Adrenal gland (tissue), 12 donors: ENCODE measurements around the gene MFSD11. TPM values are rescaled to one million over a fixed set of nuclear protein-coding genes. Genes with fewer than 3 reads are reported as not detected.
"Not testable (repeated sequence)": the region's sequence is repeated elsewhere in the genome, so short reads cannot be mapped to it uniquely, and the experiment has no call there.

Source experiments
- DNase-seq, 7 donors: peaks; one replicate each; pipeline ENCODE4 v3.0.0-alpha.2; 2019 to 2020
- H3K27ac ChIP-seq, 5 donors: fragments of 200-600 bp; sonication (generic) in 4 of 5; 1 replicate in 3 of 5; 2 replicates in 2 of 5; pipeline versions ENCODE4 v1.5.1 to v1.8.0; 2016 to 2020; ENCODE audit warnings: mild to moderate bottlenecking in 1 of 5
- H3K27me3 ChIP-seq: fragments of 200-600 bp; 2 replicates; pipeline ENCODE4 v1.8.0; 2021
- H3K36me3 ChIP-seq, 2 donors: fragments of 200-600 bp; replicated peaks in 1 of 2; 1 replicate in 1 of 2; 2 replicates in 1 of 2; pipeline versions ENCODE4 v1.5.1 to v1.8.0; 2018 to 2022
- H3K4me1 ChIP-seq, 2 donors: fragments of 200-600 bp; replicated peaks in 1 of 2; 1 replicate in 1 of 2; 2 replicates in 1 of 2; pipeline versions ENCODE4 v1.5.1 to v1.8.0; 2018 to 2021
- H3K4me3 ChIP-seq, 4 donors: fragments of 200-600 bp; sonication (generic) in 3 of 4; one replicate each; pipeline ENCODE4 v1.5.1; 2016 to 2018
- H3K9me3 ChIP-seq, 3 donors: fragments of 200-600 bp; sonication (generic) in 1 of 3; replicated peaks in 1 of 3; 1 replicate in 2 of 3; 2 replicates in 1 of 3; pipeline versions ENCODE4 v1.5.1 to v1.8.0; 2016 to 2021
- CTCF ChIP-seq, 6 experiments: fragments of 450-650 bp in 4 of 6; fragments of 200-600 bp in 2 of 6; sonication (generic) in 1 of 6; IDR thresholded peaks; 1 replicate in 5 of 6; 2 replicates in 1 of 6; pipeline versions ENCODE4 v1.5.1 to v1.8.0; 2016 to 2021; ENCODE audit warnings: antibody characterized with exemption in 6 of 6, mild to moderate bottlenecking in 2 of 6, moderate library complexity in 1 of 6
- POLR2A ChIP-seq, 2 donors: fragments of 450-650 bp; IDR thresholded peaks; one replicate each; pipeline ENCODE4 v1.6.1; 2017; ENCODE audit warnings: antibody characterized with exemption in 2 of 2, mild to moderate bottlenecking in 2 of 2, moderate library complexity in 1 of 2
- WGBS, 4 donors: extraction: QIAGEN DNeasy Blood & Tissue Kit in 2 of 4; methylation state at CpG; one replicate each; pipeline versions ENCODE4 v1.1.5 to v1.1.7; 2013 to 2017; 5-methylcytosine and 5-hydroxymethylcytosine counted together
- intact Hi-C, 2 donors: fragments of 100-400 bp; cut with DNase I; formaldehyde crosslinking; loops; one replicate each; pipeline versions ENCODE4 v1.14.1 to v1.15.0; 2022 to 2023
- polyA plus RNA-seq, 3 donors: library from polyadenylated mRNA; stranded (reverse); fragments of 200-250 nt in 2 of 3; fragments of 350-450 nt in 1 of 3; fragmentation: Illumina TruSeq in 1 of 3; extraction: RNeasy Lipid Tissue Mini Kit (QIAGEN cat#74804) in 1 of 3; gene quantifications; one replicate each; pipeline ENCODE4 v1.2.3, GENCODE V29; 2013 to 2014
- total RNA-seq, 9 donors: library from RNA; depleted of rRNA in 4 of 9; stranded (reverse); fragments of >200 nt in 4 of 9; fragments of 120-200 nt in 1 of 9; fragmentation: NEBNext Ultra II Directional in 1 of 9; extraction: Animal tissue kit (Norgen Biotek cat#: 25700) in 1 of 9; gene quantifications; one replicate each; pipeline versions ENCODE4 v1.1.0 to v1.2.4, GENCODE V29; 2013 to 2023
- donor health status: healthy with polysubstance abuse.
- donor health status: Bipolar disorder and iron deficiency.
- donor health status: DM: yes; HTN: yes; CAD: no.
- donor health status: DM: no; HTN: no; CAD: no.
- donor health status: DM: no; HTN: no; CAD: no.
- donor health status: DM: yes; HTN: yes; CAD: no.

Gene MFSD11
- total and polyA plus RNA-seq, 12 donors, result 9.4 to 50.0 (median 29.9) TPM

DNA sequence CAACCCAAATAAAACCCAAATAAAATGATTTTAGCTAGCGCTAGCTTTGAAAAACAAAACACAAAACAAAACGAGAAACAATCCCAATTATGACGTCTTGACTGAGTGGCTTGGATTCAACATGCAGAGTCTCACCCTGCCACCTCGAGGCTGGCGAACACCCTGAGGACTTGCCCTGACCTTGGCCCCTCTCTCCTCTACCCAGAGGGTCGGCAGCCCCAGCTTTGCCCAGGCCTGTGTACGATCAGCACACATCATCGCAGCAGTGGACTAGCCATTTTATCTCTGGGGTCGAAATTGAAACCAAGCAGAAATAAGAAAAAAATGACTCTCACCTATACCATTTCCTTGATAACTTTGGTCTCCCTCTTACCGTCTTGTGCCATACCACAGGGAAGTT lies 16.5 kb upstream of the MFSD11 start:
- WGBS, 4 donors, result 54 to 75% (median 60%) methylated on average over 10 of the region's 10 CpGs
- Histone ChIP-seq H3K4me1 (peaks cover 18 to 58% of the 10 kb centered on the region in 2 donors), H3K27ac (peak overlapping the region in 4 of 5 donors; percentile 11 to 62 (median 20)), H3K36me3 (peaks cover 0 to 84% of the 10 kb centered on the region in 2 donors), H3K9me3 (no peaks in the 10 kb centered on the region), H3K4me3 (no peak overlapping the region), H3K27me3 (no peaks in the 10 kb centered on the region)
- DNase-seq, result peak in 1 of 7 donors; percentile 50
- intact Hi-C loops, result no loop called here
- TF ChIP-seq CTCF (IDR thresholded peaks at IDR 0.05), result no peak
- TF ChIP-seq POLR2A (IDR thresholded peaks at IDR 0.05), result no peak

GRCh38 chr17:76722279-76722678 lies 15.6 kb upstream of the MFSD11 start:
- peaks cover 18 to 51% of the 10 kb centered on the region in 2 donors for H3K4me1 ChIP-seq
- H3K36me3 ChIP-seq, result peaks cover 0 to 76% of the 10 kb centered on the region in 2 donors
- intact Hi-C loops, result no loop called here
- H3K27me3 ChIP-seq, result no peaks in the 10 kb centered on the region
- no peak for TF ChIP-seq POLR2A (IDR thresholded peaks at IDR 0.05)
- TF ChIP-seq CTCF (IDR thresholded peaks at IDR 0.05), result no peak
- WGBS, 4 donors, result 87 to 90% (median 89%) methylated on average over 8 of the region's 8 CpGs
- no peak overlapping the region for H3K4me3 ChIP-seq
- peak in 1 of 7 donors; percentile 50 for DNase-seq
- peak overlapping the region in 3 of 5 donors; percentile 17 to 54 (median 27) for H3K27ac ChIP-seq
- no peaks in the 10 kb centered on the region for H3K9me3 ChIP-seq

- H3K27ac ChIP-seq, H3K4me3 ChIP-seq, H3K9me3 ChIP-seq, H3K27me3 ChIP-seq, intact Hi-C loops: not testable (repeated sequence)
- Histone ChIP-seq H3K36me3 (peaks cover 0 to 69% of the 10 kb centered on the region in 2 donors), H3K4me1 (peaks cover 18 to 57% of the 10 kb centered on the region in 2 donors)
- WGBS, 4 donors, result 87 to 95% (median 94%) methylated on average over 8 of the region's 8 CpGs
- peak in 1 of 7 donors; percentile 52 for DNase-seq
Measured at GRCh38 chr17:76722977-76723376, 14.9 kb upstream of the MFSD11 start.

DNA sequence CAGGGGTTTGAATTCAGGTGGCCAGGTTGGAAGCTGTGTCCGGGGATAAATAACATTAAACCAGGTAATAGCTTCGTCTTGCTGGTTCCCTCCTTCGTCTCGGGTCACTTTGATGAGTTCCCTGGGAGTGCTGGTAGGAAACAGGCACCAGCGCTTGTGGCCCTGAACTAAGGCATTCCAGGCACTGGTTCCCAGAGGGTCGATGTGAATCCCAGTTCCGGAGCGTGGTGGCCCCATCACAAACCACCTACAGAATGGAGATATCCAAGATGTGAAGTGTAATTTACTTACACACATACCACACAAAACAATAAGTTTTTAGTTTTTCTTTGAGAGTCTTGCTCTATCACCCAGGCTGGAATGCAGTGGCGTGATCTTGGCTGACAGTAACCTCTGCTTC lies 14.1 kb upstream of the MFSD11 start:
- no peaks in the 10 kb centered on the region for H3K9me3 ChIP-seq
- no peaks in the 10 kb centered on the region for H3K27me3 ChIP-seq
- peak overlapping the region in 1 of 5 donors; percentile 13 for H3K27ac ChIP-seq
- WGBS, 4 donors, result 85 to 89% (median 87%) methylated on average over 9 of the region's 9 CpGs
- no peak overlapping the region for H3K4me3 ChIP-seq
- no peak for TF ChIP-seq CTCF (IDR thresholded peaks at IDR 0.05)
- TF ChIP-seq POLR2A (IDR thresholded peaks at IDR 0.05), result no peak
- H3K36me3 ChIP-seq, result peaks cover 0 to 61% of the 10 kb centered on the region in 2 donors
- peak in 1 of 7 donors; percentile 46 for DNase-seq
- intact Hi-C loops, result no loop called here
- peaks cover 18 to 59% of the 10 kb centered on the region in 2 donors for H3K4me1 ChIP-seq

GRCh38 chr17:76725580-76726230 lies 12.2 kb upstream of the MFSD11 start:
- Histone ChIP-seq H3K27me3 (no peaks in the 10 kb centered on the region), H3K27ac (peak overlapping the region; percentile 94 to 100 (median 100)), H3K36me3 (peaks cover 0 to 50% of the 10 kb centered on the region in 2 donors), H3K9me3 (no peaks in the 10 kb centered on the region), H3K4me3 (peak overlapping the region; percentile 75 to 98 (median 92)), H3K4me1 (peaks cover 18 to 61% of the 10 kb centered on the region in 2 donors)
- DNase-seq, result peak; percentile 90 to 94 (median 92)
- intact Hi-C loops, result no loop called here
- TF ChIP-seq POLR2A (IDR thresholded peaks at IDR 0.05) (no peak), CTCF (IDR thresholded peaks at IDR 0.05) (no peak)
- 2 to 6% (median 4%) methylated on average over 15 to 38 of the region's 38 CpGs for WGBS, 4 donors
